ENCODE results near the gene SASH3. TPM values are rescaled to one million over a fixed set of nuclear protein-coding genes. Genes with fewer than 3 reads are reported as not detected.

The SASH3 gene
- total RNA-seq (2014; rRNA removed; shearing (Covaris generic)): not detected in 2 replicates

DNA sequence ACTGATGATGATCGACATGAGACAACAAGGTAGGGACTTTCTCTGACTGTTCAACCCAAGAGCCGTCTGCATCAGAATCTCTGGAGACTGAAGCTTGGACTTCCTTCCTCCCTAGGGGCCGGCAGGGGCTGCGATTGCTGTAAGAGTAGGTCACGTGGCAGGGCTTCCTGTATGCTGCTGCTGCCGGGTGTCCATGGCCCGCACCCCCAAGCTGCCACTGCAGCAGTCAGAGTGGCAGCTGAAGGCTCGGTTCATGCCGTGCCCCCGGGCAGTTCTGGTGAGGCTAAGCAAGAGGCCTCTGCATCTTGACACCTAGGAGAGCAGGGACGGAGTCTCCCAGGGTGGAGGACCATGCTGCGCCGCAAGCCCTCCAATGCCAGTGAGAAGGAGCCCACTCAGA is at the start of gene SASH3:
Gene SASH3 (plus strand): TSS at position 203 of the 400 bp plus-strand sequence. CDS start 149 bp downstream, at position 352.

DNA sequence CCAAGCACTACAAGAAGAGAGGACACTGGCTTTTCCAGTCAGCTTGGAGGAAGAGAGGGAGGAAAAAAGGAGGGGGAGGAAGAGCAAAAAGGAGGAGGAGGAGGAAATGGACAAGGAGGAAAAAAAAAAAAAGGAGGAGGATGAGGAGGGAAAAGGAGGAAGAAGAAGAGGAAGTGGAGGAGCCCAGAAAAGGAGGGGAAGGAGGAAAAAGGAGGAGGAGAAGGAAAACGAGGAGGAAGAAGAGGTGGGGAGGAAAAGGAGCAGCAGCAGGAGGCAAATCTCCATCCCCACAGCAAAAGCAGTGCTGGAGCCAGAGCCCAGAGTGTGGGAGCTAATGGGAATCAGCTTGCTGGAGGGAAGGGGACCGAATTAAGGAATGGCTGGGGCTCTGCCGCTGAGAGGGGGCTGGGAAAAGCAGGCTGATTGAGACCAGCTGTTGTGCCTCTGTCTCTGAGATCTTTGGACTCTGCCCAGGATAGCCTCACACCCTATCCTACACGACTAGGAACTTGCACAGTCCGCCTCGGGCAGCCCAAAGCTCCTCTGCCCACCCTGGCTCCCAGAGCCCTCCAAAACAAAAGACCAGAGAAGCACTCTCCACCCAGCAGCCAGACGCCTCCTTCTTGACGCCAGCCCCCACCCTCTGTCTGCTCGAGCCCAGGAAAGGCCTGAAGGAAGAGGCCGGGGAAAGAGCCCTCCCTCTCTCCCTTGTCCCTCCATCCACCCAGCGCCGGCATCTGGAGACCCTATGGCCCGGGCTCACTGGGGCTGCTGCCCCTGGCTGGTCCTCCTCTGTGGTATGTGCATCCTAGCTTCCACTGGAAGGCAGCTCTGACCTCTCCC is 41.1 kb upstream of the SASH3 start, which contains the start of gene XPNPEP2:
Gene XPNPEP2 (plus strand): TSS at position 514 of the 843 bp plus-strand sequence. CDS start 235 bp downstream, at position 749.

DNA sequence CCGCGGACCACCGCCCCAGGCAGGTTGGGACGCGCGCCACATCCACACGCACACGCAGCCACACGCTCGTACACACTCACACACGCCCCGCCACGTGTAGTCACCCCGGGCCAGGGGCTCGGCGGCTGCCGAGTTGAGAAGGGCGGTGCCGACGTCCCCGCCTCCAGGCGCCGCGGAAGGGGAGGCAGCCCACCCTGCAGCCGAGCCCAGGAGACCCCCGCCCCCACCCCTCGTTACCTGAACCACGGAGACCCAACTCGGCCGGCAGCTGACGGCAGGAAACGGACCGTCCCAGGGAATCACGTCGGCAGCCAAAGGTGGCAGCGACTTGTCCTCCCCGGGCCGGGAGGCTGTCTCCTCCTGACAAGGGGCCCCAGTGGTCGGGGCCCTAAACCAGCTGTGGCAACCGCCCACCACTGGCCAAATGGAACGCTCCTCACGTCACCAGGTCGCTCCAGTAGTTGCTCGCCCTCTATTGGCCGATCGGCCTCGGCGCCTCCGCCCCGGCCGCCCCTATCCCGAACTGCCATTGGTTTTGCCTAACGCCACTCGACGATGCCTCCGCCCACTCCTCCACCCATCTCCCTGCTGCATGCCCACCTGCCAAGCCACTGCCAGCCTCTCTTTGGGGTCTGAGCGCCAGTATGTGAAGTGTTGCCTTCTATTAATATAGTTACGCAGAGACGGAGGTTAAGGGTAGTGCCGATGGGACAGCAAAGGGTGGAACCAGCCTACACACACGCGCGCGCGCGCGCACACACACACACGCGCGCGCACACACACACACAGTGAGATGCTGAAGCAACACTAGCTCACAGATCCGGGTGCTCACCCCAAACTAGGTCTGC is 63.9 kb downstream of the SASH3 start, which contains the start of gene ZDHHC9:
Gene ZDHHC9 (minus strand): TSS at position 428 of the 848 bp plus-strand sequence. CDS start 1,941 bp downstream, outside the sequence.

Small RNA genes within 50 kb of the gene (small RNA-seq; reads per million reads assigned to genes)
- gene RF00017: not detected

Other genes with a start within 250 kb of the SASH3 start
- 10.1 and 11.0 TPM in 2 replicates for gene OCRL, start 239.7 kb upstream of the SASH3 start, total RNA-seq (2014; rRNA removed; shearing (Covaris generic))
- gene APLN, start 125.0 kb upstream of the SASH3 start, total RNA-seq (2014; rRNA removed; shearing (Covaris generic)): 0.19 and 0.72 TPM in 2 replicates
- gene XPNPEP2, start 41.0 kb upstream of the SASH3 start, total RNA-seq (2014; rRNA removed; shearing (Covaris generic)): not detected in 2 replicates
- gene ZDHHC9, start 63.9 kb downstream of the SASH3 start, total RNA-seq (2014; rRNA removed; shearing (Covaris generic)): 7.1 and 7.7 TPM in 2 replicates
- gene UTP14A, start 126.2 kb downstream of the SASH3 start, total RNA-seq (2014; rRNA removed; shearing (Covaris generic)): 76.7 and 97.8 TPM in 2 replicates
- gene BCORL1, start 202.7 kb downstream of the SASH3 start, total RNA-seq (2014; rRNA removed; shearing (Covaris generic)): 1.4 and 1.8 TPM in 2 replicates

Data from A375 (cell line).